ENCODE data around the gene ZSWIM6.

Gene ZSWIM6

DNA sequence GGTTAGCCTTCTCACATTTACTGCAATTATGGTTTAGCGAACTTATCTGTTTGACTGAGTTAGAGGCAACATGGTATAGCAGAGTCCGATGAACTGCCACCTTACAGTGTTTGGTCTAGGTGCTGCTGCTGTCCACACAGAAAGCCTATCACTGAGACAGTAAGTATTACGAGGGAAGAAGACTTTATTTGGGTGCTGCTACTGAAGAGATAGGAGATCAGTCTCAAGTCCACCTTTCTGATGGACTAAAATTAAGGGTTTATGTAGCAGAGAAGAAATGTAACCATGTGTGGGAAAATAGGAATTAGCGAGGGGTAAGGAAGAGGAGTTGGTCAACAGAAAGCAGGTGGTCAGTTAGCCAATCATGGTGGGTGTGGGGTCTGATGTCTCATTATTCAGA is 109.7 kb downstream of the ZSWIM6 start:
- DNase-seq (ENCODE audit: low read depth) = no peak

DNA sequence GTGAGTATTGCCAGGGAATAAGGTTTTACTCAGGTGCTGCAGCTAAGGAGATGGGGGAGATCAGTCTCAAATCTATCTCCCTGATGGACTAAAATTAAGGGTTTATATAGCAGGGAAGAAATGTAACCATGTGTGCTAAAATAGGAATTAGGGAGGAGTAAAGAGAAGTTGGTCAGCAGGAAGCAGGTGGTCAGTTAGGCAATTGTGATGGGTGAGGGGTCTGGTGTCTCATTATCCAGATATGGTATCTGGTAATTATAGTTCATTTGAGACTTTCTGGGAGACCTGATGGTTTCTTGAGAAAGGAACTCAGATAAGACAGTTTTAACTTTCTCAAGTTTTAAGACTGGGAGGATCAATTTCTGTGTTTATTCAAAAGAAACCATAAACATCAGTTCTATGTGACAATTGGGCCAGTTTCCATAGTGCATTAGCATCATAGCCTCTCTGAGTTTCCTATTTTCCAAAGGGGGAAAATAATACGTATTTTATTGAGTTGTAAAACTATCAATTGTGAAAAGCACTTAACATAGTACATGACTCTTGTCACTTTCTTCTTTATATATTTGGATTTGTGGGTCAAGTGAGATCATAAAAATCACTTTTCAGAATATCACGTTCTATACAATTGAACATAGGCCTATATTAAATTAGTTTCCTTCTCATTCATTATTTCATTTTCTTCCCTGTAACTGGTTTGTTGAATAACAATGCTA is 115.9 kb downstream of the ZSWIM6 start:
- DNase-seq (ENCODE audit: low read depth) = no peak

DNA sequence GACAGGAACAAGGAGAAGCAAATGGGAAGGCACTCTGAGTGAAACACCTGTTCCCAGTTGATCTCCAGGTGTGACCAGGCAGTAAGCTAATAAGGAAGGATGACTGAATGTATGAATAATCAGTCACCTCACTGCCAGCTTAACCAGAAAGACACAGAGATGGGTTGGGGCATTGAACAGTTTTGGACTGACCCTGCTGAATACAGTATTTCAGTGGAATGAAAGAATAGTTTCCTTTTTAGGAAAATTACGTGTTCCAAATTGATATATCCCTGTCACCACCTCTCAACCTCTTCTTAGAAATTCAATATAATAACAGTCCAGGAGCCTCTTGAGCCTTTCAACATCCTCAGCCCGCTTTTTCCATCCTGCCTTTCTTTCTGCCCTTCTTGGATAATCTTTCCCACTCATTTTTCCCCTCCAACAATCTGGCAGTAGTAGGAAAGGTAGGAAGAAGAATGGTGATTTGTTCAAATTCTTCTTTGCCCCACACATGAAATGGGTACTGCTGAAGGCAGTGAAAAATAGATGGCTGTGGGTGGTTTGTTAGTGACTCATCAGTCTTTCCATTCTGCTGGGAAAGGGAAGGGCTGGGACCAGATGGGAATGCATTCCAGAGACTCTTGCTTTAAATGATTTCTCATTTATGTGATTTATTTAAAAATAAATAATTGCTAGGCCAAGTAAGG is 117.9 kb downstream of the ZSWIM6 start:
- no peak for DNase-seq (ENCODE audit: low read depth)

GRCh38 chr5:61450493-61451279 is 118.6 kb downstream of the ZSWIM6 start:
- DNase-seq (ENCODE audit: low read depth) = no peak

- DNase-seq (ENCODE audit: low read depth) = no peak
Measured at GRCh38 chr5:61455179-61456006, 123.3 kb downstream of the ZSWIM6 start.

- no peak for DNase-seq (ENCODE audit: low read depth)
Measured at GRCh38 chr5:61460471-61460870, 128.4 kb downstream of the ZSWIM6 start.

GRCh38 chr5:61461417-61461816 is 129.4 kb downstream of the ZSWIM6 start:
- no peak for DNase-seq (ENCODE audit: low read depth)

GRCh38 chr5:61461926-61462325 is 129.9 kb downstream of the ZSWIM6 start:
- no peak for DNase-seq (ENCODE audit: low read depth)

DNA sequence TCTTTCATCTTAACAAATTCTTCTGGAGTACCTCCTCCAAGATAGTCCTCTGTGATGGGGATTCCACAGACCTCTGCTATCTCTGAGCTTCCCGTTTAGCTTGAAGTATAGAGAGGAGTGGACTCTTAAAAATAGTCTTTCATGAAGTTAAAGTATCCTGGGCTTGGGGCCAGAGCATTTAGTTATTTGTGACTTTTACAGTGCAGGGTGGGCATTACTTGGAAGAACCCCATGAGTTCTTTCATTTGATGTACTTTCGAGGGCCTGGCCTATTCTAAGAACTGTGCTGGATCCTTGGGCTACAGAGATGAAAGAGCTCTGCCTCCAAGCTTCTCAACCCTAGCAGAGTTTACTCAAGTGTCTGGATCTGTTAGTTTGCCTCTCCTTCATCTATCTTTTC is 131.5 kb downstream of the ZSWIM6 start:
- DNase-seq (ENCODE audit: low read depth) = no peak

- no peak for DNase-seq (ENCODE audit: low read depth)
Measured at GRCh38 chr5:61464512-61464911, 132.5 kb downstream of the ZSWIM6 start.

GRCh38 chr5:61465066-61465465 is 133.0 kb downstream of the ZSWIM6 start:
- DNase-seq (ENCODE audit: low read depth) = no peak

GRCh38 chr5:61465496-61465895 is 133.4 kb downstream of the ZSWIM6 start:
- DNase-seq (ENCODE audit: low read depth) = no peak

DNA sequence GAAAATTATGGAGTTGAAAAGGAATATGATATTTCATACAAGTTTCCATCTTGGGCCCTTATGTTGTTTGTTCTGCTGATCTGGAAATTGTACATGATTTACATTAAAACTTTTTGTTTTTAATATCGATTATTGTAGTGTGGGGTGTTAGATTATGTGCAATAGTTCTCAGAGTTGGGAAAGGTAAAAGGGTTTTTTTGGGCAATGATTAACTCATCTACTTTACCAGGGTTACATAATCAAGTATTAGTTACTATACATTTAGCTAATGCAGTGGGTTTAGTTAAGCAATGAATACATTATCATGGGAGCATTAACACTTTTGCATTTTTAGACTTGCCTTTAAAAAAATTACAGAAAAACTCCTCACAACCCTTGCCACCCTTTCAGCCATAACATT is 134.0 kb downstream of the ZSWIM6 start:
- no peak for DNase-seq (ENCODE audit: low read depth)

- DNase-seq (ENCODE audit: low read depth) = no peak
Measured at GRCh38 chr5:61467766-61468482, 135.9 kb downstream of the ZSWIM6 start.

DNA sequence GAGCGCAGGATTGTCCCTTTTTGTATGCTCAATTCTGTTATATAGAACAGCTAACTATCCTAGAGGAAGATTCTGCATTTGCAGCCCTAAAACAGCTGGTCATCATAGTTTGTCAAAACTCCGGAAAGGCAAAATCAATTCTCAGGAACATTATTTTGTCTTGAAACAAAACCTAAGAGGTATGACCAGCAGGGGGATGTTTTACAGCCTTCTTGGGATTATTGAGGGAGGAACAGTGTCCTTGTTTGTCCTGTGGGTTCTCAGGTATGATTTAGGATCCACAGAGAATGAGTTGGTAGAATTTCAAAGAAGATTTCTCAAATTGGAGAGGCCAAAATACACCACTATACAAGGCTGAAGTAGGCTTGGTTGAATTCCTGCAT is 136.4 kb downstream of the ZSWIM6 start:
- DNase-seq (ENCODE audit: low read depth) = no peak

DNA sequence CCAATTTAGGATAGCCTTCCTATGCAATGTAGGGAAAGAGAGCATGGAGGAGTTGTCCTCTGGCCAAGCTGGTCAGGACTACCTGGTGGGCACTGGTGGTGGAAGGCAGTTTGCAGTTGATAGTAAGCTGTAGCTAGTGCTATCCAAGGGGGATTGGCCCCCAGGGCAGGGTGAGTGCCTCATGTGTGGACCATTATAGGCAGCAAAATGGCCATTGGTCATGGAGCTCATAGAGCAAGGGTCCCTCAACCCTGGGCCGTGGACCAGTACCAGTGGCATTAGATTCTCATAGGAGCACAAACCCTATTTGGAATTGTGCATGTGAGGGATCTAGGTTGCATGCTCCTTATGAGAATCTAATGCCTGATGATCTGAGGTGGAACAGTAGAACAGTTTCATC is 139.3 kb downstream of the ZSWIM6 start:
- DNase-seq (ENCODE audit: low read depth) = no peak

DNA sequence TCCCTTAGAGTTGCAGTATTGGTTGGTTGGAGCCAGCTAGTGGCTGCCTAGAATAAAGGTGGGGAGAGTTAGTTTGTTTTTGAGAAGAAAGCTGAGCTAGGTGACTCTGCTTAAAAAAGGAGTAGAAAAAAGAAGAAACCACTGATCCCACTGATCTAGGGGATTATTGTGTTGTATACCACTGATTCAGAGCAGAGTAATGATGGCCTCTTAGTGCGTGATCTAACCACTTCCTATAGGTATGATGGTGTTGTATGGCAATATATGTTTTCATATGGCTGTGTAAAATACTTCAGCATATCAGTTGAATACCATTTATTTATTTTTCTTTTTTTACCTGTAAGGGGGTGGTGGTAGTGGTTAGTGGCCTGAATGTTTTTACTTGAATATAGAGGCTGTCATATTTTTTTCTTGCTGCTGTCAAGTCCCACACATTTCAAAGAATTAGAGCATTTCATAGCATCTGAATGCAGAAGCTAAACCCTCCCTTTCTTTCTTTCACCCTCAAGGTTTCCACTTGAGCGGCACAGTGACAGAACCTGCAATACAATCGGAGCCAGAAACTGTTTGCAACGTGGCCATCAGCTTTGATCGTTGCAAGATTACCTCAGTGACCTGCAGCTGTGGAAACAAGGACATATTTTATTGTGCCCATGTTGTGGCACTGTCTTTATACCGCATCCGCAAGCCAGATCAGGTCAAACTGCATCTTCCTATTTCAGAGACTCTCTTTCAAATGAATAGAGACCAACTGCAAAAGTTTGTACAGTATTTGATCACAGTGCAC is 140.3 kb downstream of the ZSWIM6 start:
- DNase-seq (ENCODE audit: low read depth) = no peak

DNA sequence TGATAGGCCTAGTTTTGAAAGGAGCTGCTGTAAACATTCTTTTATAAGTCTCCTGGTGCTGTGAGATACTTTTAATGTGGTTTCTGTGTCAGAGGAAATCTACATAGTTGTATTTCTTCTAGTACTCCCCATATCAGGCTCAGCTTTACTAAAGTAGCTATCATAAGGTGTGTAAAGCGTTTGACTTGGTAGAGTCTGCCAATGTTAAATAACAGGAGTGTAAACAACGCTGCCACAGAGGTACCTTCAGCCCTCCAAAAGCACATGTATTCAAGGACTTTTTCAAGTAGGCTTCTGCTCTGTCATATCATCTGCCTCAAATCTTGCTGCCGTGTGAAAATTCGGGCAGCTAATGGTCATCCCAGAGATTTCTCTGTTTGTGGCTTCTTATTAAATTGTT is 142.7 kb downstream of the ZSWIM6 start:
- DNase-seq (ENCODE audit: low read depth) = no peak

DNA sequence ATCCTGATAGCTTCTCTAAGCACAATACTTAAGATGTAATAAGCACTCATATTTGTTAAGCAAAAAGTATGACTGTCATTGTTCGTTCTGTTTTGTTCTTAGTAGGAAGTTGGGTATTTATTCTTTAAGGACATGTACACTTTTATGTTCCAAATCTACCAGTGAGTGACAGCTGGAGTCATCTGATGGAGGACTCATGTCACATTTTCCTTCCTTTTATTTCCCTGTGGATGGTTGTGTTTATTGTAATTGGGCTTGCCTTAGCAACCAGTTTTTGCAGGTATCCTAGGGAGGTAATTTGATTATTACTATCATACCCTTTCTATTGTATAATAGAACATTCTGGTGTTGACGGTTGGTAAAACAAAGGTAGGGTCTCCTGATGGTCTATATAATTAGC is 145.7 kb downstream of the ZSWIM6 start:
- no peak for DNase-seq (ENCODE audit: low read depth)

DNA sequence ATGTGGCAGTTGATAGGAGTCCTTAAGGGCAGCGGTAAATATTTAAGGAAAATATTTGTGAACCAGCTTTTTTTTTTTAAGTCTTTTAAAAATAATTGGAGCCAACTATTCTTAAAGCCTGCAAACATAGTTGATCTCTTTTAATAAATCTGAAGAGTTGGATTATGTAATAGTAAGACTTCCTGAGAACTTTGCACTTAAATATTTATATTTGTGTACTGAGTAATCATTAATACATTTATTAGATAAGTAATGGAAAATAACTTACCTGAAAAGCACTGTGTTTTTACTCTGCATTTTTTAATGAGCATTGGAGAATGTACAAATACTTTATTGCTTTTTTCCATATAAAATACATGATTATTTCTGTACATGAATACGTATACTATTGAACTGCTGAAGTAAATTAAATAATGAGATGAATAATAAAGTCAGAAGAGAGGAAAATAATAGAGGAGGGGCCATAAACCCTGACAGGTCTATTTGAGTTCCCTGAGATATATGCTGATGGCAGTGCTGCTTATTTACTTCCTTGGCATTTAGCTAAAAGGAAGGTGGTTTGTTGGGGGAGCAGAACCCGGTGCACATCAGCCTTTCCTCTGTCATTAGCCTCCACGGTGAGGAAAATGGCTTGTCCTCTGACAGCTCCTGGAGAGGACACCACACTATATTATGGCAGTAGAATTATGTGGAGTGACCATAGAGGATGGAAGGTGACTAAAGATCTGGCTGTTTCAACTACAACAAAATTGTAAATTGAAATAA is 148.0 kb downstream of the ZSWIM6 start:
- DNase-seq (ENCODE audit: low read depth) = no peak
